Measurements from ENCODE around the gene PEMT.

- no peak for TF ChIP-seq CTCF (conservative IDR thresholded peaks at IDR 0.05; ENCODE audit: low read depth, low read length)
- TF ChIP-seq, protein P1, sequence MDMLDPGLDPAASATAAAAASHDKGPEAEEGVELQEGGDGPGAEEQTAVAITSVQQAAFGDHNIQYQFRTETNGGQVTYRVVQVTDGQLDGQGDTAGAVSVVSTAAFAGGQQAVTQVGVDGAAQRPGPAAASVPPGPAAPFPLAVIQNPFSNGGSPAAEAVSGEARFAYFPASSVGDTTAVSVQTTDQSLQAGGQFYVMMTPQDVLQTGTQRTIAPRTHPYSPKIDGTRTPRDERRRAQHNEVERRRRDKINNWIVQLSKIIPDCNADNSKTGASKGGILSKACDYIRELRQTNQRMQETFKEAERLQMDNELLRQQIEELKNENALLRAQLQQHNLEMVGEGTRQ (IDR thresholded peaks at IDR 0.05; ENCODE audit: low read depth, low read length), result no peak
- no peak for TF ChIP-seq POLR2A (IDR thresholded peaks at IDR 0.05; ENCODE audit: low read depth, low read length)
Measured at GRCh38 chr17:17462048-17462824, 129.3 kb downstream of the PEMT start.

All from IMR-90 (cell line).